SK-N-SH (cell line): ENCODE data around the gene SMU1.

Experiments used
- CTCF ChIP-seq: fragments of 200-600 bp; sonication (generic); IDR thresholded peaks from 2 replicates; pipeline ENCODE4 v1.6.1; 2017; ENCODE audit warnings: antibody characterized with exemption, mild to moderate bottlenecking, moderate library complexity
- EZH2phosphoT487 ChIP-seq: fragments of 200-600 bp; sonication (generic); IDR thresholded peaks from 2 replicates; pipeline ENCODE4 v1.6.1; 2017; ENCODE audit warnings: low read depth, mixed run types, mild to moderate bottlenecking, antibody characterized with exemption, moderate library complexity, borderline replicate concordance
- GABPA ChIP-seq: IDR thresholded peaks from 2 replicates; pipeline ENCODE4 v1.4.0; 2012; ENCODE audit warnings: low read depth, mild to moderate bottlenecking
- TF ChIP-seq, protein P1 (sequence below): IDR thresholded peaks from 2 replicates; pipeline ENCODE4 v1.6.1; 2012; ENCODE audit warnings: mild to moderate bottlenecking, low read depth, low read length, moderate library complexity

DNA sequence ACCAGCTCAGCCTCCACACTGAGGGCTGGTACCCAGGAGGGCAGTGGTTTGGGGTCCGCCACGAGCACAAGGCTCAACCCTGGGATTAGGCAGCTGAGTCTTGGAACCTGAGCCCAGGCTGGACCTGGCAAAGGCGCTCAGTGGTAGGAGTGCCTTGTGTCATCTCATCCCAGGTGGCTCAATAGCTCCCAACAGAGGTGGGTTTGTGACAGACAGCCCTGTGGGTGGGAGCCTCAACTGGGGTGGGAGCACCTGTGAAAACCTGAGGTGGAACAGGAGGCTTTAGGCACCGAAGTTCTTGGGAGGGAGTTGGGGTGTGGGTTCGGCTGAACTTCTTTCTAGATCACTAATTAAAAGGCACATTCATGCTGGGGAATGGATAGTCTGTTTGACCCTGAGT is 35.2 kb upstream of the SMU1 start:
- TF ChIP-seq CTCF (no peak), GABPA (no peak), EZH2phosphoT487 (no peak)
- TF ChIP-seq, protein P1, sequence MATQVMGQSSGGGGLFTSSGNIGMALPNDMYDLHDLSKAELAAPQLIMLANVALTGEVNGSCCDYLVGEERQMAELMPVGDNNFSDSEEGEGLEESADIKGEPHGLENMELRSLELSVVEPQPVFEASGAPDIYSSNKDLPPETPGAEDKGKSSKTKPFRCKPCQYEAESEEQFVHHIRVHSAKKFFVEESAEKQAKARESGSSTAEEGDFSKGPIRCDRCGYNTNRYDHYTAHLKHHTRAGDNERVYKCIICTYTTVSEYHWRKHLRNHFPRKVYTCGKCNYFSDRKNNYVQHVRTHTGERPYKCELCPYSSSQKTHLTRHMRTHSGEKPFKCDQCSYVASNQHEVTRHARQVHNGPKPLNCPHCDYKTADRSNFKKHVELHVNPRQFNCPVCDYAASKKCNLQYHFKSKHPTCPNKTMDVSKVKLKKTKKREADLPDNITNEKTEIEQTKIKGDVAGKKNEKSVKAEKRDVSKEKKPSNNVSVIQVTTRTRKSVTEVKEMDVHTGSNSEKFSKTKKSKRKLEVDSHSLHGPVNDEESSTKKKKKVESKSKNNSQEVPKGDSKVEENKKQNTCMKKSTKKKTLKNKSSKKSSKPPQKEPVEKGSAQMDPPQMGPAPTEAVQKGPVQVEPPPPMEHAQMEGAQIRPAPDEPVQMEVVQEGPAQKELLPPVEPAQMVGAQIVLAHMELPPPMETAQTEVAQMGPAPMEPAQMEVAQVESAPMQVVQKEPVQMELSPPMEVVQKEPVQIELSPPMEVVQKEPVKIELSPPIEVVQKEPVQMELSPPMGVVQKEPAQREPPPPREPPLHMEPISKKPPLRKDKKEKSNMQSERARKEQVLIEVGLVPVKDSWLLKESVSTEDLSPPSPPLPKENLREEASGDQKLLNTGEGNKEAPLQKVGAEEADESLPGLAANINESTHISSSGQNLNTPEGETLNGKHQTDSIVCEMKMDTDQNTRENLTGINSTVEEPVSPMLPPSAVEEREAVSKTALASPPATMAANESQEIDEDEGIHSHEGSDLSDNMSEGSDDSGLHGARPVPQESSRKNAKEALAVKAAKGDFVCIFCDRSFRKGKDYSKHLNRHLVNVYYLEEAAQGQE, result no peak
